ENCODE results near the gene DAPP1.

Gene DAPP1

GRCh38 chr4:99808260-99808857, 8.3 kb upstream of the DAPP1 start:
- no peaks in the 10 kb centered on the region for H3K9me3 ChIP-seq (ENCODE audit: control insufficient read depth, low read depth, low read length)
- H3K27ac ChIP-seq (ENCODE audit: low read length): no peak overlapping the region

GRCh38 chr4:99809326-99809725, 7.3 kb upstream of the DAPP1 start:
- H3K36me3 ChIP-seq (ENCODE audit: control insufficient read depth, low read depth, low read length): no peaks in the 10 kb centered on the region
- no peaks in the 10 kb centered on the region for H3K4me1 ChIP-seq (ENCODE audit: control insufficient read depth, low read depth, low read length)
- no peak overlapping the region for H3K9ac ChIP-seq (ENCODE audit: low read length)
- no peaks in the 10 kb centered on the region for H3K27me3 ChIP-seq (ENCODE audit: control insufficient read depth, insufficient read depth, low read length)
- no peak overlapping the region for H3K4me3 ChIP-seq (ENCODE audit: low read length)
- H3K9me3 ChIP-seq (ENCODE audit: control insufficient read depth, low read depth, low read length): no peaks in the 10 kb centered on the region
- no peak overlapping the region for H3K27ac ChIP-seq (ENCODE audit: low read length)

More at GRCh38 chr4:99808260-99808857, 8.3 kb upstream of the DAPP1 start:
- no peak overlapping the region for H3K4me3 ChIP-seq (ENCODE audit: low read length)
- H3K4me1 ChIP-seq (ENCODE audit: control insufficient read depth, low read depth, low read length): no peaks in the 10 kb centered on the region
- H3K36me3 ChIP-seq (ENCODE audit: control insufficient read depth, low read depth, low read length): no peaks in the 10 kb centered on the region
- no peak overlapping the region for H3K9ac ChIP-seq (ENCODE audit: low read length)
- no peaks in the 10 kb centered on the region for H3K27me3 ChIP-seq (ENCODE audit: control insufficient read depth, insufficient read depth, low read length)

- H3K27me3 ChIP-seq (ENCODE audit: control insufficient read depth, insufficient read depth, low read length): no peaks in the 10 kb centered on the region
- H3K36me3 ChIP-seq (ENCODE audit: control insufficient read depth, low read depth, low read length): no peaks in the 10 kb centered on the region
- H3K9me3 ChIP-seq (ENCODE audit: control insufficient read depth, low read depth, low read length): no peaks in the 10 kb centered on the region
- H3K4me3 ChIP-seq (ENCODE audit: low read length): no peak overlapping the region
- no peaks in the 10 kb centered on the region for H3K4me1 ChIP-seq (ENCODE audit: control insufficient read depth, low read depth, low read length)
- no peak overlapping the region for H3K27ac ChIP-seq (ENCODE audit: low read length)
- H3K9ac ChIP-seq (ENCODE audit: low read length): no peak overlapping the region
These were observed 6.1 kb upstream of the DAPP1 start for GRCh38 chr4:99810536-99810935.

GRCh38 chr4:99811117-99811516, 5.5 kb upstream of the DAPP1 start:
- no peak overlapping the region for H3K27ac ChIP-seq (ENCODE audit: low read length)
- H3K4me3 ChIP-seq (ENCODE audit: low read length): no peak overlapping the region
- H3K9me3 ChIP-seq (ENCODE audit: control insufficient read depth, low read depth, low read length): no peaks in the 10 kb centered on the region
- H3K9ac ChIP-seq (ENCODE audit: low read length): no peak overlapping the region
- H3K4me1 ChIP-seq (ENCODE audit: control insufficient read depth, low read depth, low read length): no peaks in the 10 kb centered on the region
- H3K36me3 ChIP-seq (ENCODE audit: control insufficient read depth, low read depth, low read length): no peaks in the 10 kb centered on the region
- H3K27me3 ChIP-seq (ENCODE audit: control insufficient read depth, insufficient read depth, low read length): no peaks in the 10 kb centered on the region

- H3K36me3 ChIP-seq (ENCODE audit: control insufficient read depth, low read depth, low read length): no peaks in the 10 kb centered on the region
- no peaks in the 10 kb centered on the region for H3K4me1 ChIP-seq (ENCODE audit: control insufficient read depth, low read depth, low read length)
- H3K9me3 ChIP-seq (ENCODE audit: control insufficient read depth, low read depth, low read length): no peaks in the 10 kb centered on the region
- H3K27ac ChIP-seq (ENCODE audit: low read length): no peak overlapping the region
- no peaks in the 10 kb centered on the region for H3K27me3 ChIP-seq (ENCODE audit: control insufficient read depth, insufficient read depth, low read length)
- H3K4me3 ChIP-seq (ENCODE audit: low read length): no peak overlapping the region
- H3K9ac ChIP-seq (ENCODE audit: low read length): no peak overlapping the region
These were observed 4.8 kb upstream of the DAPP1 start for GRCh38 chr4:99811850-99812249.

- Histone ChIP-seq H3K4me3 (ENCODE audit: low read length) (no peak overlapping the region), H3K9ac (ENCODE audit: low read length) (no peak overlapping the region), H3K4me1 (ENCODE audit: control insufficient read depth, low read depth, low read length) (no peaks in the 10 kb centered on the region), H3K27ac (ENCODE audit: low read length) (no peak overlapping the region), H3K27me3 (ENCODE audit: control insufficient read depth, insufficient read depth, low read length) (no peaks in the 10 kb centered on the region), H3K9me3 (ENCODE audit: control insufficient read depth, low read depth, low read length) (no peaks in the 10 kb centered on the region), H3K36me3 (ENCODE audit: control insufficient read depth, low read depth, low read length) (no peaks in the 10 kb centered on the region)
These were observed 1.0 kb upstream of the DAPP1 start for GRCh38 chr4:99815597-99816011.

- Histone ChIP-seq H3K27ac (ENCODE audit: low read length) (no peak overlapping the region), H3K4me3 (ENCODE audit: low read length) (no peak overlapping the region)
These were observed 773 bp downstream of the DAPP1 start for GRCh38 chr4:99817309-99817890.

GRCh38 chr4:99818661-99819060, 2.0 kb downstream of the DAPP1 start:
- Histone ChIP-seq H3K4me1 (ENCODE audit: control insufficient read depth, low read depth, low read length) (no peaks in the 10 kb centered on the region), H3K9me3 (ENCODE audit: control insufficient read depth, low read depth, low read length) (no peaks in the 10 kb centered on the region), H3K27ac (ENCODE audit: low read length) (no peak overlapping the region), H3K36me3 (ENCODE audit: control insufficient read depth, low read depth, low read length) (no peaks in the 10 kb centered on the region), H3K27me3 (ENCODE audit: control insufficient read depth, insufficient read depth, low read length) (no peaks in the 10 kb centered on the region), H3K4me3 (ENCODE audit: low read length) (no peak overlapping the region), H3K9ac (ENCODE audit: low read length) (no peak overlapping the region)

More at GRCh38 chr4:99817309-99817890, 773 bp downstream of the DAPP1 start:
- H3K9me3 ChIP-seq (ENCODE audit: control insufficient read depth, low read depth, low read length): no peaks in the 10 kb centered on the region
- H3K27me3 ChIP-seq (ENCODE audit: control insufficient read depth, insufficient read depth, low read length): no peaks in the 10 kb centered on the region
- no peaks in the 10 kb centered on the region for H3K4me1 ChIP-seq (ENCODE audit: control insufficient read depth, low read depth, low read length)
- no peak overlapping the region for H3K9ac ChIP-seq (ENCODE audit: low read length)
- H3K36me3 ChIP-seq (ENCODE audit: control insufficient read depth, low read depth, low read length): no peaks in the 10 kb centered on the region

GRCh38 chr4:99821918-99822503, 5.4 kb downstream of the DAPP1 start:
- Histone ChIP-seq H3K4me1 (ENCODE audit: control insufficient read depth, low read depth, low read length) (no peaks in the 10 kb centered on the region), H3K27ac (ENCODE audit: low read length) (no peak overlapping the region), H3K27me3 (ENCODE audit: control insufficient read depth, insufficient read depth, low read length) (no peaks in the 10 kb centered on the region)

GRCh38 chr4:99822734-99823133, 6.1 kb downstream of the DAPP1 start:
- no peaks in the 10 kb centered on the region for H3K36me3 ChIP-seq (ENCODE audit: control insufficient read depth, low read depth, low read length)
- H3K4me3 ChIP-seq (ENCODE audit: low read length): no peak overlapping the region
- H3K9ac ChIP-seq (ENCODE audit: low read length): no peak overlapping the region
- H3K27me3 ChIP-seq (ENCODE audit: control insufficient read depth, insufficient read depth, low read length): no peaks in the 10 kb centered on the region
- no peaks in the 10 kb centered on the region for H3K4me1 ChIP-seq (ENCODE audit: control insufficient read depth, low read depth, low read length)
- H3K9me3 ChIP-seq (ENCODE audit: control insufficient read depth, low read depth, low read length): no peaks in the 10 kb centered on the region
- H3K27ac ChIP-seq (ENCODE audit: low read length): no peak overlapping the region

More at GRCh38 chr4:99821918-99822503, 5.4 kb downstream of the DAPP1 start:
- no peaks in the 10 kb centered on the region for H3K9me3 ChIP-seq (ENCODE audit: control insufficient read depth, low read depth, low read length)
- H3K36me3 ChIP-seq (ENCODE audit: control insufficient read depth, low read depth, low read length): no peaks in the 10 kb centered on the region
- no peak overlapping the region for H3K9ac ChIP-seq (ENCODE audit: low read length)
- no peak overlapping the region for H3K4me3 ChIP-seq (ENCODE audit: low read length)

- Histone ChIP-seq H3K9ac (ENCODE audit: low read length) (no peak overlapping the region), H3K36me3 (ENCODE audit: control insufficient read depth, low read depth, low read length) (no peaks in the 10 kb centered on the region), H3K27ac (ENCODE audit: low read length) (no peak overlapping the region), H3K27me3 (ENCODE audit: control insufficient read depth, insufficient read depth, low read length) (no peaks in the 10 kb centered on the region), H3K9me3 (ENCODE audit: control insufficient read depth, low read depth, low read length) (no peaks in the 10 kb centered on the region), H3K4me3 (ENCODE audit: low read length) (no peak overlapping the region), H3K4me1 (ENCODE audit: control insufficient read depth, low read depth, low read length) (no peaks in the 10 kb centered on the region)
These were observed 7.5 kb downstream of the DAPP1 start for GRCh38 chr4:99824070-99824599.

- Histone ChIP-seq H3K9ac (ENCODE audit: low read length) (no peak overlapping the region), H3K4me3 (ENCODE audit: low read length) (no peak overlapping the region), H3K4me1 (ENCODE audit: control insufficient read depth, low read depth, low read length) (no peaks in the 10 kb centered on the region), H3K27ac (ENCODE audit: low read length) (no peak overlapping the region), H3K9me3 (ENCODE audit: control insufficient read depth, low read depth, low read length) (no peaks in the 10 kb centered on the region), H3K36me3 (ENCODE audit: control insufficient read depth, low read depth, low read length) (no peaks in the 10 kb centered on the region), H3K27me3 (ENCODE audit: control insufficient read depth, insufficient read depth, low read length) (no peaks in the 10 kb centered on the region)
These were observed 8.6 kb downstream of the DAPP1 start for GRCh38 chr4:99825272-99825671.

Data from iPS-18a (cell line).